GM04504 (cell line): ENCODE measurements around the gene SVEP1.
"Not testable (repeated sequence)": the region's sequence is repeated elsewhere in the genome, so short reads cannot be mapped to it uniquely, and the experiment has no call there.

Experiments used
- DNase-seq: peaks from one replicate; pipeline ENCODE4 v3.0.0-alpha.2; 2012; ENCODE audit warnings: low read depth

Gene SVEP1

DNA sequence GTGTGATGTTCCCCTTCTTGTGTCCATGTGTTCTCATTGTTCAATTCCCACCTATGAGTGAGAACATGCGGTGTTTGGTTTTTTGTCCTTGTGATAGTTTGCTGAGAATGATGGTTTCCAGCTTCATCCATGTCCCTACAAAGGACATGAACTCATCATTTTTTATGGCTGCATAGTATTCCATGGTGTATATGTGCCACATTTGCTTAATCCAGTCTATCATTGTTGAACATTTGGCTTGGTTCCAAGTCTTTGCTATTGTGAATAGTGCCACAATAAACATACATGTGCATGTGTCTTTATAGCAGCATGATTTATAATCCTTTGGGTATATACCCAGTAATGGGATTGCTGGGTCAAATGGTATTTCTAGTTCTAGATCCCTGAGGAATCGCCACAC lies 220.5 kb downstream of the SVEP1 start:
- not testable (repeated sequence) for DNase-seq

DNA sequence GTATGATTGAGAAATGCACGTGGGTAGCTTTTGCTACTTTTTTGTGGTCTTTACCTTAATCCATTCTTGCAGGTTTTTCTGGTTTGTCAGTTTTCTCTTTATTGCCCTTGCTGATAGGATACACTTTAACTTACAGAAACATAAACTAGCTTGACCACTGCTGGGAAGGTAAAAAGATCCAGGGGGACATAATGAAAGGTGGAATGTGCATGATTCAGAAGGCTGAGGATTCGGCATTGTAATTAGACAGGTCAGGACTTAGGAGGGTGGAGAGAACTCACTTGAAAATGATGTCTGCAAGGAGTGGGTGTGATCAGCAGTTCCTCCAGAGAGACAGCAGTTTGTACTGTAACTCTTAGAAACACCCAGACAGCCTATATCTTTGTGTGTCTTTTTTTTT lies 222.0 kb downstream of the SVEP1 start:
- DNase-seq = no peak

DNA sequence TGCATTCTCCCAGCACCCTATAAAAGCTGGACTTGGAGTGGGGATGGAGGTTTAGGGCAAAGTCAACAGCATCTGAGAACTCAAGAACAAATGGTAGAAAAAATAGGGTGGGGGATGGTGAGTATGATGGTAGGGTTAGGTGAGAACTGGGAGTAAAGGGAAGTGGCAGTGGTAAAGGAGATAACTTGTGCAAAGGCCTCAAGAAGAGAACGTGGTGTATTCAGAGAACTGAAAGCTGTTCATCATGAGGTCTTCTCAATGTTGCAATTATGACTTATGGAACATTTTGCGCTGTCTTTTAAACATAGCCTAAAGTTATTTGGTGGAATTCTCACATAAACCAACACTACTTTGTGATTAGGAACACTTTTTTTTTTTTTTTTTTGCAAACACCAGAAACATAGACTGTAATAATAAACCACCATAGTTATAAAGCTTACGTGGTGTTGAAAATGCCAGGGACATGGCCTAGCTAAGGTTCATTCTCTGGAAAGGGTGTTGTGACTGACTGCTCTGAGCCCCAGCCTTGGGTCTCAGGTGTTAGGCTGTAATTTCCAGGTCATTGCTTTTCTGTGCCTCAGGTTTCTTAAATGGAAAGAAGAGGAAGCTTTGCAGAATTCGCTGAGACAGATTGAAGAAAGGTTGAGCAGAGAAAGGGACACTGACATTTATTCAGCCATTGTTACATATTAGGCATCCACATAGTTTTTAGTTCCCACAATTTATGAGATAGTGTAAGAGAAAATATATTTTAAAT lies 222.7 kb downstream of the SVEP1 start:
- no peak for DNase-seq

DNA sequence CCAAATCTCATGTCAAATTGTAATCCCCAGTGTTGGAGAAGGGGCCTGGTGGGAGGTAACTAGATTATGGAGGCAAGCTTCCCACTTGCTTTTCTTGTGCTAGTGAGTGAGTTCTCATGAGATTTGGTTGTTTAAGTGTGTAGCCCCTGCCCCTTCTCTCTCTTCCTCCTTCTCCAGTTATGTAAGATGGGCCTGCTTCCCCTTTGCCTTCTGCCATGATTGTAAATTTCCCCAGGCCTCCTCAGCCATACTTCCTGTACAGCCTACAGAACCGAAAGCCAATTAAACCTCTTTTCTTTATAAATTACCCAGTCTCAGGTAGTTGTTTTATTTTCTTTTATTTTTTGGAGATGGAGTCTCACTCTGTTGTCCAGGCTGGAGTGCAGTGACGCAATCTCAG lies 223.6 kb downstream of the SVEP1 start:
- no peak for DNase-seq

DNA sequence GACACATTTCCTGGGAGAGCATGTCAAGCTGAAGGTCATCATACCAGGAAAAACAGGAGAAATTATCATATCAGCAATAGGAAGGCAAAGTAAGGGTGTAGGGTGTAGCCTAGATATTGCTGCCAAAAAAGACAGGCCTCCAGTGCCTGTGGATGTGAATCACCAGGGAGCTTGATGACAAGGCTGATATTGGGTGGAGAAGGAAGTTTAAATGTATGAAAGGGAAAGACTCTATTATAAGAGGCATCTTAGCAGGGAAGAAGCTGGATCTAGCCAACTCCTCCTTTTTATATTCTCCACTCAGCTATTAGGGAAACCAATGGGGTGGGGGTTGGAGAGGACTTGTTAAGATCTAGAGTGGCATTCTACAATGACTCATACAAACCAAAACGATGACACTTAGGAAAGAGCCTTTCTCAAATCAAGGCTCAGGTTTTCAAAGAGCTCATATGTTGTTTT lies 228.5 kb downstream of the SVEP1 start:
- DNase-seq = peak; percentile 48

DNA sequence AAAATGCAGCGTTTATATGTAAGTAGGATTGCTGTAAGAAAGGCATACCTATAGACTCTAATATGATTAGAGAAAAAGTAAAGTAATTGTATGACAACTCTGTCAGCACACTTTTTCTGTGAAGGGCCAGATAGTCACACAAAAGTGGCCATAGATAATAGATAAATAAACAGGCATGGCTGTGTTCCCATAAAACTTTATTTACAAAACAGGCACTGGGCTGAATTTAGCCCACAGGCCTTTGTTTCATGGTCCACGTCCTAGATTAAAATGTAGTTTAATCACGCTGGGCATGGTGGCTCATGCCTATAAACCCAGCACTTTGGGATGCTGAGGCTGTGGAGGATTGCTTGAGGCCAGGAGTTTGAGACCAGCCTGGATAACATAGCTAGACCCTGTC lies 233.2 kb downstream of the SVEP1 start:
- no peak for DNase-seq

DNA sequence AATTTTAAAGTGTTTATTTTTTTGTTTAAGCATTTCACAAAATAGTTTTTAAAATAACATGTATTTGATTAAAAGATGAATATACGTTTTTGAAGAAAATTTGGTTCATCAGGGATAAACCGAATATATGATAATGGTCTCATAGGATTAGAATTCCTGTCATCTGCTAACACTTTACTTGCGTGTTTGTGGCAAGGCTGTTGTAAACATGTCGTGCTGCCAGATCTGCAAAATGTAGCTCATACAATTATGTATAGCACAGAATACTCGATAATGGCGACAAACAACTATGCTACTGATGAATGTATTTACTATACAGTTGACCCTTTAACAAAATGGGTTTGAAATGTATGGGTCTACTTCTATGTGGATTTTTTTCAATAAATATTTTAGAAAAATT lies 234.7 kb downstream of the SVEP1 start:
- no peak for DNase-seq

DNA sequence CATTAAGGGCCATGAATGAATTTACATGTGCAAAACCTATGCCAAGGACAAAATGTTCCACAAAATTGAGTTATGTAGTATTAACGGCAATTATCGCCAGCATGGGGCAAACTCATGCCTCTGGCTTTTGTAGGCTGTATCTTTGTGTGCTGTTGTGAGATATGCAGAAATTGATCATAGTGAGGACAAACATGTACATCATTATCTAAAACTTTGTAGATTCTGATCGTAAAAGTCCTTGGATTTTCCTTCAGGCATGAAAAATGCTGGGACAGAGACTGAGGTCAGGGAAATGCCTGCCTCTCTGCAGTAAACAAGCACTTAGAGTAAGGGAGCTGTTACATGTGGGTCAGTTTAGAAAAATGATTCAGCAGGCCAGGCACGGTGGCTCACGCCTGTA lies 236.0 kb downstream of the SVEP1 start:
- no peak for DNase-seq

DNA sequence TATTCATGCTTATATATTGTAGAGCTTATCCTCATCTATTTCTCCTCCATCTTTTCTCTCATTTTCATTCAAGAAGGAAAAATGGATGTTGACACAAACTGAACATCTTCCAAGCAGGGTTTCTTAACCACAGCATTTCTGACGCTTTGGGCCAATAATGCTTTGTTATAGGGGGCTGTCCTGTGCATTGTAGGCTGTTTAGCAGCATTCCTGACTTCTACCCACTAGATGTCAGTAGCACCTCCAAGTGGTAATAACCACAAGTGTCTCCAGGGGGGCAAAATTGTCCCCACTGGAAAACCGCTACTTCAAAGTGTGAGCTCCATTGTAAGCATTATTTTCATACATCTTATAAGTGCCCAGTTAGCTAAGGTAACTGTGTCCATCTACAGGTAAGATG lies 239.2 kb downstream of the SVEP1 start:
- DNase-seq = no peak

DNA sequence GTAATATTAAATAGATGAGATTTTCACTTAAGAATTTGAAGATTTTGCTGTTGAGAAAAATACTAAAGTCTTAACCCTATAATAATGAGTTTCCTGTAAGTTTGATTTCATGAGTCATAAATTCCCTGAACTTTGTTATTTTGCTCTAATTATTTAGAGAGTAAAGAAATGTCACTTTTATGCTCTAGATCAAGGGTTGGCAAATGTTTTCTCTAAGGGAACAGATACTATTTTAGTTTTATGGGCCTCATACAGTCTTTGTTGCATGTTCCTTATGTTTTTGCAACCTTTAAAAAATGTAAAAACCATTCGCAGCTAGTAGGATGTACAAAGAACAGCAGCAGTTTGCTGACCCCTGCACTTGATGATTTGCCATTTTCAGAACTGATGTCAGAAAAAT lies 241.4 kb downstream of the SVEP1 start:
- no peak for DNase-seq

DNA sequence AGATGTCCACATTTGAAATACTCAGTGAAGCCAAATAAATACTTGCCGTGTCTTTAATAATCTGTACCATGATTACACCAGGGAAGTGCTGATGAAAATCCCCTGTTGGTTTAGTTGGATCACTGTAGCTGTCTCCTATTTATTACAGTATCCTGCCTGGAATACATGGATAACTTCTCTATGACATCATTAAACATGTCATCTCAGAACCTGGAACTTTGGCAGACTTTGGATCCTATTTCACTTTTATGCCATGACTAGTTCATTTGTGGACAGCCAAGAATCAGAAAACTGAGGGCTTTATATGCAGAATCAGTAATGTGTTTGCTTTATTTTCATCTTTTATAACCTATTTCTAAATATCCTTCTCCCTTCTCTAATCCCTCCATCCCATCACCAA lies 241.8 kb downstream of the SVEP1 start, which contains the start of gene TXNDC8:
TXNDC8 (minus strand) TSS at position 137 of the 400 bp plus-strand sequence.
- no peak for DNase-seq

DNA sequence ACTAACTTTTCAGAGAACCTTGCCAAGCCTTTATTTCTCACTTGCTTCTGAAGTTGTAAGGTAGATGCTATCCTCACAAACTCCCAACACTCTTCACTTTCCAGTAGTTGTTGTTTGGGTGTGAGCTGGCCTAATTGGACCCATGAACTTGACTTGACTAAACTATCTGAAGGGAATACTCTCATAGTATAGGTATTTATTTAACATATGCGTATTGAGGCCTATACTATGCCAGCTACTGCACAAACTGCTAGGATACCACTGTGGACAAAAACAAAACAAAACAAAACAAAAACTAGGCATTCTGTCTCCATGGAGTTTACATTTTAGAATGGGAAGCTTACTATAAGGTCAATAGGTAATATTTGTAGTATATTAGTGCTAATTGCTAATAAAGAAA lies 243.2 kb downstream of the SVEP1 start:
- no peak for DNase-seq

DNA sequence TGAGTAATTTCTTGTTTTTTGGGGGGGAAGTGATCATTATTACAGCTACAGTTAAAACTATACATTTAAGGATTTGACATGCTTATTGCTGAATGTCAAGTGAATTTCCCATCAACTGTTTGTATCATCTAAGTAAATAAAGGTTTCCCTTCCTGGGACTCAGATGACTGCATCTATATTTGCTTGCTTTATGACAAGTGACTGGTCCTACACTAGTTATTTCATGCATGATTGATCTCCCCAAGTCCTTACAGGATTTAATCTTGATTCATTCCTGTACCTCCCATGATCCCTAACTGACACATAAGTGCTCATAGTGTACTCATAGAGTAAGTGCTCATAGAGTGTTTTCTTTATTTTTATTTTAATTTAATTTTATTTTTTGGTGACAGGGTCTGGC lies 244.7 kb downstream of the SVEP1 start:
- no peak for DNase-seq

DNA sequence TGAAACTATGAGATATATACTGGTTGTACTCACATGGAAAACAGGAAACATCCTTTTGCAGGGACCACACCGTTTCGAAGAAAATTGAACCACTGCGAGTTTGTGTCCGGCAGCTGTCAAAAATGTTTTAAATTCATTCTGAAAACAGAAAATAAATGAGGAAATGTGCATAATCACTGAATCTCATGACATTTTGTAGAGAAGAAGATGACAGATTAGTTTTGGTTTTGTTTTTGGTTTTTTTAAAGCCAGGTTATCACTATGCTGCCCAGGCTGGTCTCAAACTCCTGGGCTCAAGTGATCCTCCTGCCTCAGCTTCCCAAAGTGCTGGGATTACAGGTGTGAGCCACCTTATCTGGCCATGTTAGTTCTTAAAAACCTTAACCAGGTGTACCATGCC lies 245.4 kb downstream of the SVEP1 start:
- no peak for DNase-seq

DNA sequence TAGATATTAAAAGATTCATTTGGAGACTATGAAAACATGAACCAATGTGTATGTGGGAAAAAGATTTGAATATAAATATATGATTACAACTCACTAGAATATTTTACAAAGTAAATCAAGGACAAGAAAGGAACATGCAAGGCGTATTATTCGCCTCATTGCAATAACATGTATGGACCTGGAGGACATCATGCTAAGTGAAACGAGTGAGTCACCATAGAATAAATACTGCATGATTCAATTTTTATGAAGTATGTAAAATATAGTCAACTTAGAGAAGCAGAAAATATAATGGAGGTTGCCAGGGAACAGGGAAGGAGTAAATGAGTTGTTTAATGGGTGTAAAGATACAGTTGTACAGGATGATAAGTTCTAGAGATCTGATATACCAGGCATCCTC lies 246.8 kb downstream of the SVEP1 start:
- no peak for DNase-seq

DNA sequence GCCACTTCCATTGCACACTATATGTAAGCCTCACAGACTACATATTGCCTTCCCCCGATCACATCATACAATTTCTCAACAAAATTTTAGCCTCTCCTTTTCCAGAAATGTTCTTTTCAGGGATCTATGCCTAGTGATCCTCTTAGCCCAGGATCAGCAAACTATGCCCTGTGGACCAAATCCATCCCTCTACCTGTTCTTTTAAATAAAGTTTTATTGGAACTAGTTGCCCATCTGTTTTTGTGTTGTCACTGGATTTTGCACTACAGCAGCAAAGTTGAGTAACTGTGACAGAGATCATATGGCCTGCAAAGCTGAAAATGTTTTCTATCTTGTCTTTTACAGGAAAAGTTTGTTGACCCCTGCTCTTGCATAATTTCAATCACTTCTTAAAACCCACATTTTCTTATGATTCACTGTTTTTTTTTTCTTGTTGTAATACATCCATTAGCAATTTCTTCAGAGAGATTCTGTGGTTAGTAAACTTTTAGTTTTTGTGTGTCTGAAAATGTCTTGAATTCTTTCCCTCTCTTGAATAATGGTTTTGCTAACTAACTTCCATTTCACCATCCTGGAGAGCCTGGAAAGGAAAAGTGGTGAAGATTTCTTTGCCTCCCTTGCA lies 248.9 kb downstream of the SVEP1 start:
- no peak for DNase-seq

DNA sequence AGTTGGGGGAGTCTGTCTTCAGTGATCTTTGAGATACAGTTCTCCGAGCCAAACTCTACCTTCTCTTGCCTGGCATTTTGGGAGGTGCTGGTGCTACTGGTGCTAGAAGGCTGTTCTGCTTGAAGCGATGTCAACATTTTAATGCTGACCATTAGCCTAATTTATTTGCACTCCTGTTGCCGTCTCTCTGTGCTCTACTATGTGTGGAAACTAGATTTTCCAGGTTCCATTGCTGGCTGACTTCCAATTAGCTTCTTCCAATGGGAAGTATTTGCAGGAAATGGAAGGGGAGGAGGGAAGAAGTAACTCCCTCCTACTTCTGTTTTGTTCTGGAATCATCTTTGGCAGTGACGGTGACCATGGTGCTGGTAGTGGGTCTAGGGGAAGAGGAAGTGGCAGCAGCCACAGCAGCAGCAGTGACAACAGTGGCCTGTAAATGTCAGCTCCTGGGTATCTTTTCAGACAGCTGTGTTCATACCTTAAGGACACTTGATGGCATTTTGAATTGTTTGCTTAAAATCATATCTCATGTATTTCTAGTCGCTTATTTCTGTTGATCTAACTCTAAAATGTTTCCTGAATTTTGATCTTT lies 249.8 kb downstream of the SVEP1 start:
- DNase-seq = no peak

DNA sequence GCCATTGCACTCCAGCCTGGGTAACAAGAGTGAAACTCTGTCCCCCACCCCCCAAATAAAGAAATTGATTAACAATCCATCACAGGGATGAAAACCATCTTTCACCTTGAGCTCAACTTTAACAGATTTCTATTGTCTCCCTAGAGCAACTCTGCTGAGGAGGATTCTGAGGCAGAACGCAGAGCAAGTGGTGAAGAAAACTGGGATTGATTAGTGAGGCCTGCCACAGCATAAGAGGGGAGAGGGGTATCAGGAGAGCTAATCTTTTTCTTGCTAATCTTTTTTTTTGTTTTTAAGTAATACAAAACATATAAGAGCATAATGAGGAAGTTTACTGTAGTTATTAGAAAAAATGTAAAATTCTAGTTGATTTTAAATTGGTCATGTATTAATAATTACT lies 250.8 kb downstream of the SVEP1 start:
- DNase-seq = no peak

DNA sequence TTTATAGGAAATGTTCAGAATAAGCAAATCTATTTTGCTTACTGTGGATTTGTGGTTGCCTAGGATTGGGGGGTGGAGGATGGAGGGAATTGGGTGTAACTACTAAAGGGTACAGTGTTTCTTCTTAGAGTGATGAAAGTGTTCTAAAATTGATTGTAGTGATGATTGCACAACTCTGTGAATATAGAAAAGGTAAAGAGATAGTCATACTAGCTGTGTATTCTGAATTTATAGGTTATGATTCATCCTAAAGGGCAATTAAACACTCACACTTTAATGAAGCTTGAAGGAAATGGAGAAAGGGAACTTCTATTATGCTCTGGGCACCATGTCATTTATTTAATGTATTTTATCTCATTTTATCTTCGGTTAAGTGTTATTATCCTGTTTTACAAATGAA lies 251.8 kb downstream of the SVEP1 start:
- DNase-seq = no peak

DNA sequence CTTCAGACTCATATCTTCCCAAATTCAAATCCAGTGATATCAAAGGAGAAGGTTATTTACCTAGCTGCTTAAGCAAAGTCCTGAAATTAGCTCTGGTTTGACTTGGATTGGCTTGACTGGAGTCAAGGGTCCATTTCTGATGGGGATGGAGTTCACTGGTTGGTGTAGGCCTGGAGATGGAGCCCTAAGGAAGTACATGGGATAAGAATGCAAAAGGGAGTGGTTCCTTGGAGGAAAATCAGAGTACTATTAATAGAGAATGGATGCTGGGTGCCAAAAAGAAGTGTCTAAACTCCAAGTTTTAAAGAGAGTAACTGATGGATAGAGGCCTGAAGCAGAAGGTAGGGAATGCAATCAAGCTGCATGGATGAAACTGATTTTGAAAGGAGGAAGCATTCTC lies 255.7 kb downstream of the SVEP1 start:
- no peak for DNase-seq

DNA sequence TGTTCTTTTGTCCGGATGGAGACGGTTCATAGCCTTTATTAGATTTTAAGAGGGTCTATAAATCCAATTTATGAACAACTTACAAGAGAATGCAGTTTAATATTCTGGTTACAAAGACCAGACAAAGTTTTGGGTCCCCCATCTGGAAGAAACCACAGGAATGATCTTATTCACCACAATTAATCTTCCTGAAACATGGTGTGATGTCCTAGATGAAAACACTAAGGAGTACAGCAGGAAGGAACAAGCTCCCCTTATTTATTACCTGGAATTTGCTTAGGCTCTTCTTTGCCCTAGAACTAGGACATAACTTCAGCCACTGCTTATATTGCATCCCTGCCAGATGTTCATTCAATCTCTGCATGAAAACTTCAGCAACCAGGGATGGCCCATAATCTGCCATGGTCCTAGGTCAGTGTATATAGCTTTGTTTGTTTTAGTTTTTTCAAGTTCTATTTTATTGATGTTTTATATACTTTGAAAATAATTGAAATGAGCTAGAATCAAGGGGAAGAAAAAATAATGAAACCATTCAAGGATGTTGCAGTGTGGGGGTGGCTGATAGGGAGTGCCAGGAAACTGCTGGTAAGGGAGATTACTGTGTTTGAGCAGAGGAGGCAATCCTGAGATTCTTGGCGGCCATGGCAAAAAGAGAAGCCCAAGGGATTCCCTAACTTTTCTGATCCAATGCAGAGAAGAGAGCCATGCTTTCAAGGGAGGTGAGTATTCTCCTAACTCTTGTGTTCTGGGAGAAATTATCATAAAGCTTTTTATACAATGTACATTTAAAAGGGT lies 258.7 kb downstream of the SVEP1 start:
- DNase-seq = no peak

DNA sequence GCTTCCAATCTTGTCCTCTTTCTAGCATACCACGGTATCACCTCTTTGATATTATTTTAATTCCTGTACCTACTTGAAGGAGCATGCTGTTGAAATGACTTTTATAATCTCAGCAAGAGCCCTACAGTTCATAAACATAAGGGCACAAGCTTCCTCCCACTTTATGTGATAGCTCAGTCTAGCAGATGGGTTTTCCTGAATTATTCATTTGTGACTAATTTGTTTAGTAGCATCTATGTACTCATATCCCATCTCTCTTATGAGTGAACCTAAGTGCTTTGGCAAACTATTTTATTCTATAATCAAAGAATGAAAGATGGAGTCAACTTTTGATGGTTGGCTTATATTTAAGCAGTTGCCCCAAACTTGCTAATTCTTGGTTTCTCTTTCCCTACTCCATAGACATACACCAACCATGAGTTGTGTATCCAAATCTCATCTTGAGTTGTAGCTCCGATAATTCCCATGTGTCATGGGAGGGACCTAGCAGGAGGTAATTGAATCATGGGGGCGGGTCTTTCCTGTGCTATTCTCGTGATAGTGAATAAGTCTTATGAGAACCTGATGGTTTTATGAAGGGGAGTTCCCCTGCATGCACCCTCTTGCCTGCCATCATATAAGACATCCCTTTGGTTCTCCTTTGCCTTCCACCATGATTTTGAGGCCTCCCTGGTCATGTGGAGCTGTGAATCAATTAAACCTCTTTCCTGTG lies 259.6 kb downstream of the SVEP1 start:
- DNase-seq = no peak
